OCI-LY3 (cell line): ENCODE measurements around the gene RNF44.
A peak's percentile ranks its signal among the peaks of the same experiment; 100 is the strongest.

ENCODE experiments used
- H2AFZ ChIP-seq: fragments of 200-600, 300-600 bp; shearing (Covaris generic); 2 replicates; pipeline ENCODE4 v1.6.0; 2014; ENCODE audit warnings: antibody characterized with exemption, low read depth, low read length
- H3K27ac ChIP-seq: fragments of 200-600, 300-600 bp; sonication (generic); 2 replicates; pipeline ENCODE4 v1.5.1; 2014; ENCODE audit warnings: mild to moderate bottlenecking, low read length, moderate library complexity, mixed read lengths
- H3K27me3 ChIP-seq: fragments of 200-600, 300-600 bp; sonication (generic); 2 replicates; pipeline ENCODE4 v1.6.1; 2014; ENCODE audit warnings: low read depth, low read length, mixed read lengths
- H3K36me3 ChIP-seq: fragments of 200-600, 300-600 bp; sonication (generic); replicated peaks from 2 replicates; pipeline ENCODE3; 2014; ENCODE audit warnings: low read depth, low read length, mixed read lengths
- H3K4me1 ChIP-seq: fragments of 300-600, 200-600 bp; sonication (generic); 2 replicates; pipeline ENCODE4 v1.6.1; 2014; ENCODE audit warnings: low read length, mixed read lengths
- H3K4me2 ChIP-seq: fragments of 200-600, 300-600 bp; sonication (generic); 2 replicates; pipeline ENCODE4 v1.6.1; 2014; ENCODE audit warnings: low read length, mixed read lengths
- H3K4me3 ChIP-seq: fragments of 300-600, 200-600 bp; sonication (generic); 2 replicates; pipeline ENCODE4 v1.5.1; 2014; ENCODE audit warnings: antibody characterized with exemption, mild to moderate bottlenecking, low read length, moderate library complexity
- H3K79me2 ChIP-seq: fragments of 300-600, 200-600 bp; shearing (Covaris generic); 2 replicates; pipeline ENCODE4 v1.6.1; 2014; ENCODE audit warnings: mild to moderate bottlenecking, low read length, mixed read lengths
- H3K9ac ChIP-seq: fragments of 300-600, 200-600 bp; shearing (Covaris generic); 2 replicates; pipeline ENCODE4 v1.6.0; 2014; ENCODE audit warnings: mild to moderate bottlenecking, low read length, moderate library complexity
- H3K9me3 ChIP-seq: fragments of 200-600, 300-600 bp; shearing (Covaris generic); 2 replicates; pipeline ENCODE4 v1.6.1; 2014; ENCODE audit warnings: low read length, mixed read lengths; ENCODE audit not compliant: insufficient read depth
- H4K20me1 ChIP-seq: fragments of 200-600, 300-600 bp; sonication (generic); 2 replicates; pipeline ENCODE4 v1.6.1; 2016; ENCODE audit warnings: low read length, mixed read lengths; ENCODE audit not compliant: insufficient read depth
- EZH2phosphoT487 ChIP-seq: fragments of 200-600 bp; shearing (Covaris generic); IDR thresholded peaks from 2 replicates; pipeline ENCODE4 v1.6.1; 2018; ENCODE audit warnings: antibody characterized with exemption, mixed run types, low read depth
- TF ChIP-seq, protein P1 (sequence below): fragments of 200-600, 300-600 bp; sonication (generic); IDR thresholded peaks from 2 replicates; pipeline ENCODE4 v1.5.1; 2014; ENCODE audit warnings: antibody characterized with exemption, low read length, low read depth

RNF44 gene

DNA sequence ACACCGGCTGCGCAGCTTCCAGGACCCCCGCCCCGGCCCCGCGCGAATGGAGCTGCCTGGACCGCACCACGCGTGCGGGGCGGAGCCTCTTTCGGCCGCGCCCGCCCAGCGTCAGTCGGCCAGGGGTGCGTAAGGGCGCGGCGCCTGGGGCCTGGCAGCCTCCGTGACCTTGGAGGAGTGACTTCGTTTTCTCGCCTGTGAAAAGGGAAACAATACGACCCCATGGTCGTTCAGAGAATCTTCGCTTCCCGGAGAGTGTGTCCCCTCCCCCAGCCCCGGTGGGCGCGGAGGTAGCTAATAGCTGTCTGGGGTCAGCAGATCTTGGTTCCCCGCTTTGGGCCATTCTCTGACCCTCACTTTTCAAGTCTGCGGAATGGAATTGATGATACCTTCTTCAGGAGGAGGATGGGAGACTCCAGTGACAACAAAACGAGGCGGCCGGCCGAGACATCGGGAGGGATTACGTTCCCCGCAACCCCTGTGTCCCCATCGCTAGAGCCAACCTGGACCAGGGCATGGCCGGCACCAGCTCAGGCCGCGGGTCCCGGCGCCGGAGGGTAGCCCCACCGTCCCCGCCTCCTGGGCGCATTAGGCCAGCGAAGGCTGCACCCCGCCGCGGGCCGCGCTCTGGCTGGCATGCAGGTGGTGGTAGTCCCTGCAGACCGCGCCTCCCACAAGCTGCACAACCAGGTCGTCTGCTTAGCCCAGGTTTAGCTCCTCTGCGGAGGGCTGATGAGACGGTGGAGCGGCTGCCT, 6.4 kb upstream of the RNF44 start:
- Histone ChIP-seq H3K27ac (peak overlapping the region; percentile 37), H4K20me1 (no peaks in the 10 kb centered on the region), H3K36me3 (no peaks in the 10 kb centered on the region), H3K9me3 (no peaks in the 10 kb centered on the region), H2AFZ (peak overlapping the region; percentile 96), H3K4me1 (peaks cover 25% of the 10 kb centered on the region), H3K4me3 (peak overlapping the region; percentile 98), H3K4me2 (peak overlapping the region; percentile 96), H3K9ac (peak overlapping the region; percentile 84), H3K27me3 (no peaks in the 10 kb centered on the region), H3K79me2 (no peaks in the 10 kb centered on the region; the same call in 1 of the 2 replicates)
- TF ChIP-seq EZH2phosphoT487: no peak
- TF ChIP-seq, protein P1, sequence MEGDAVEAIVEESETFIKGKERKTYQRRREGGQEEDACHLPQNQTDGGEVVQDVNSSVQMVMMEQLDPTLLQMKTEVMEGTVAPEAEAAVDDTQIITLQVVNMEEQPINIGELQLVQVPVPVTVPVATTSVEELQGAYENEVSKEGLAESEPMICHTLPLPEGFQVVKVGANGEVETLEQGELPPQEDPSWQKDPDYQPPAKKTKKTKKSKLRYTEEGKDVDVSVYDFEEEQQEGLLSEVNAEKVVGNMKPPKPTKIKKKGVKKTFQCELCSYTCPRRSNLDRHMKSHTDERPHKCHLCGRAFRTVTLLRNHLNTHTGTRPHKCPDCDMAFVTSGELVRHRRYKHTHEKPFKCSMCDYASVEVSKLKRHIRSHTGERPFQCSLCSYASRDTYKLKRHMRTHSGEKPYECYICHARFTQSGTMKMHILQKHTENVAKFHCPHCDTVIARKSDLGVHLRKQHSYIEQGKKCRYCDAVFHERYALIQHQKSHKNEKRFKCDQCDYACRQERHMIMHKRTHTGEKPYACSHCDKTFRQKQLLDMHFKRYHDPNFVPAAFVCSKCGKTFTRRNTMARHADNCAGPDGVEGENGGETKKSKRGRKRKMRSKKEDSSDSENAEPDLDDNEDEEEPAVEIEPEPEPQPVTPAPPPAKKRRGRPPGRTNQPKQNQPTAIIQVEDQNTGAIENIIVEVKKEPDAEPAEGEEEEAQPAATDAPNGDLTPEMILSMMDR: no peak

DNA sequence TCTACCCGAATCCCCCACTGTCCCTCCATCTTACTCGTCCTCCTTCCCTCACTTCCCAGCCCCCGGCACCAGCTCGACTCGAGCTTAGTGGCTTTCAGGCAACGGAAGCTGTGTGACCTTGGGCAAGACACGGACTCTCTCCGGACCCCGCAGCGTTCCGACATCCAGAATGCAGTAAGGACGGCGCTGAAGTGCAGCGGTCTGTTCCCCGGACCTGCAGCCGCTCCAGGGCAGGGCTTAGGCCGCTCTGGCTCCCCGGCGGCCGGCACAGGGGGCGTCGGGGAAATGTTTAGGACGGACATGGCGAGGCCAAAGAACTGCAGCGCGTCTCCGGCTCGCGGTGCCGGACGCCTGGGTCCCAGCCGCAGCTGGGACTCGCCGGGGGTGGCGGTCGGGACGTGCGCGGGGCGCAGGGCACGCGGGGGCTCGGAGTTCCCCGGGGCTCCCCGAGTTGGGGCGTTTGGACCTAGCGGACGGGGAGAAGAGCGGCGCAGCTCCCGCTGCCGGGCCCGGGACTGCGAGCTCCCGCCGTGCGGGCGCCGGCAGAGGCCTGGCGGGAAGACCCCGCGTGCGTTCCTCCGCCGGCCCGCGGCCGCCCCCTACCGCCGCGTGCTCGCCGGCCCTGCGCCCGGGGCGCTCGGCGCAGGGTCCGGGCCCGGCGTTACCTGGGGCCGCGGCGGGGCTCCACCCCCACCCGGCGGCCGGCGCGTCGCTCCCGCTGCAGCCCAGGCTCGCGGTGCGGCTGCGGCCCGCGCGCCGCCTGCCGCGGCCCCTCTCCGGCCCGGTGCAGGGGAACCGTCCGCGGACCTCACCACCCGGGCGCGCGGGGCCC, 5.6 kb upstream of the RNF44 start:
- no peaks in the 10 kb centered on the region for H3K9me3 ChIP-seq
- no peaks in the 10 kb centered on the region for H3K27me3 ChIP-seq
- no peak for TF ChIP-seq EZH2phosphoT487
- TF ChIP-seq, protein P1: no peak
- H2AFZ ChIP-seq: peak overlapping the region; percentile 96
- H3K4me1 ChIP-seq: peaks cover 29% of the 10 kb centered on the region
- no peaks in the 10 kb centered on the region for H3K36me3 ChIP-seq
- H3K4me2 ChIP-seq: peak overlapping the region; percentile 100
- peak overlapping the region; percentile 16; the same call in 1 of the 2 replicates for H3K27ac ChIP-seq
- peak overlapping the region; percentile 98 for H3K4me3 ChIP-seq
- peak overlapping the region; percentile 94 for H3K9ac ChIP-seq
- H4K20me1 ChIP-seq: no peaks in the 10 kb centered on the region
- H3K79me2 ChIP-seq: no peaks in the 10 kb centered on the region; the same call in 1 of the 2 replicates

DNA sequence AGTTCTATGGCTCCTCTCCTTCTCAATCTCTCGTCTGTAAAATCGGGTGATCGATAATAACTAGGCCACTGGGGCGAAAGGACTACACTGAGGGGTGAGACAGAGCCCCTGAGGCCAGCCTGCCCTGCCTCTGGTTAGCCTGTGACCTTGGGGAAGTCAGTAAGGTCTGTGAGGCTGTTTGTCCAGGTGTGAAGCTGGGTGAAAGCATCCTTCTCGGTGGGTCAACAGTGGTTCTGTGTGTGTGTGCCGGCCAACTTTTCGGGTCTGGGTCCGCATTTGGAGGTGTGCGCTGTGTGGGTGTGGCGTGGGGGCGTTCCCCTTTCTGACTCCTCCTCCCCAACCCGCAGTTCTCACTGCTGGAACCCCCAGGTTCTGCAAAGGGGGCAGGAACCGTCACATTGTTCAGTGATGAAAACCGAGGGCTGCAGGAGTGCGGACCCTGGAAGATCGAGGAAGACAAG, 5.0 kb upstream of the RNF44 start:
- TF ChIP-seq EZH2phosphoT487: no peak
- TF ChIP-seq, protein P1: no peak
- H3K4me1 ChIP-seq: peaks cover 29% of the 10 kb centered on the region
- no peaks in the 10 kb centered on the region; the same call in 1 of the 2 replicates for H3K79me2 ChIP-seq
- H3K4me3 ChIP-seq: peak overlapping the region; percentile 98
- peak overlapping the region; percentile 71; the same call in 1 of the 2 replicates for H2AFZ ChIP-seq
- H3K9ac ChIP-seq: peak overlapping the region; percentile 94
- no peaks in the 10 kb centered on the region for H3K27me3 ChIP-seq
- no peak overlapping the region for H3K27ac ChIP-seq
- no peaks in the 10 kb centered on the region for H3K36me3 ChIP-seq
- no peaks in the 10 kb centered on the region for H4K20me1 ChIP-seq
- H3K4me2 ChIP-seq: peak overlapping the region; percentile 100
- H3K9me3 ChIP-seq: no peaks in the 10 kb centered on the region
